K562 (cell line): ENCODE measurements around the gene CALD1. TPM values are rescaled to one million over a fixed set of nuclear protein-coding genes. Genes with fewer than 3 reads are reported as not detected.
A peak's percentile ranks its signal among the peaks of the same experiment; 100 is the strongest.

ENCODE experiments used
- ATAC-seq: fragments of 200-7000 bp; cut with Tn5 transposase; 3 replicates; pipeline ENCODE4 v1.9.1; 2020; ENCODE audit warnings: moderate library complexity
- BruUV-seq: library from RNA; stranded (reverse); fragments of 400-500 nt; replicated peaks from 2 replicates; lab custom pipeline; 2021; lab: Mats Ljungman, UMichigan
- CTCF ChIA-PET: fragments of 300-600 bp; formaldehyde crosslinking; extraction: SDS; loops from one replicate; lab custom pipeline; 2021; ENCODE audit warnings: low intra/inter-chr PET ratio; lab: Yijun Ruan, JAX
- POLR2A ChIA-PET: fragments of 300-600, 350-650 bp; sonication (Branson Sonifier 250); formaldehyde crosslinking; extraction: SDS; loops from one replicate; lab custom pipeline; 2021; ENCODE audit warnings: antibody characterized with exemption, inconsistent platforms; lab: Yijun Ruan, JAX
- DNase-seq, 4 experiments: peaks; one replicate each; pipeline versions ENCODE4 v3.0.0 to v3.0.0-alpha.2; 2011 to 2018; ENCODE audit warnings: low spot score in 3 of 4, mixed read lengths in 3 of 4; ENCODE audit errors: extremely low read depth in 1 of 4
- FAIRE-seq: peaks from 2 replicates; lab custom pipeline; 2011; peaks lifted over from hg19 to GRCh38; lab: Jason Lieb, UNC
- H2AFZ ChIP-seq: 2 replicates; pipeline ENCODE4 v1.6.0; 2011; ENCODE audit warnings: low read depth, low read length, control low read depth, inconsistent platforms
- H3K27ac ChIP-seq: fragments of 200-600 bp; 3 replicates; pipeline ENCODE4 v1.8.0; 2011; ENCODE audit warnings: low read depth, mild to moderate bottlenecking, control low read depth, inconsistent platforms, low read length, moderate library complexity, mixed read lengths; ENCODE audit errors: extremely low read depth
- H3K27me3 ChIP-seq, 2 experiments: fragments of 300-600 bp in 1 of 2; 2 replicates in 1 of 2; 3 replicates in 1 of 2; pipeline versions ENCODE4 v1.6.0 to v1.8.0; 2011; ENCODE audit warnings: inconsistent platforms in 2 of 2, low read length in 2 of 2, mild to moderate bottlenecking in 1 of 2, mixed read lengths in 1 of 2, moderate library complexity in 1 of 2; ENCODE audit not compliant: control insufficient read depth in 2 of 2, insufficient read depth in 2 of 2
- H3K36me3 ChIP-seq: fragments of 300-600 bp; 3 replicates; pipeline ENCODE4 v1.8.0; 2011; ENCODE audit warnings: mild to moderate bottlenecking, low read length, inconsistent platforms; ENCODE audit not compliant: control insufficient read depth, insufficient read depth
- H3K4me1 ChIP-seq, 2 experiments: fragments of 200-600 bp in 1 of 2; replicated peaks in 1 of 2; 2 replicates in 1 of 2; 3 replicates in 1 of 2; pipeline versions ENCODE4 v1.5.1 to v1.8.0; 2011; ENCODE audit warnings: inconsistent platforms in 2 of 2, low read length in 2 of 2, mild to moderate bottlenecking in 1 of 2, mixed read lengths in 1 of 2, moderate library complexity in 1 of 2; ENCODE audit not compliant: control insufficient read depth in 2 of 2, insufficient read depth in 2 of 2
- H3K4me2 ChIP-seq: 2 replicates; pipeline ENCODE4 v1.6.1; 2011; ENCODE audit warnings: low read length, control low read depth, inconsistent platforms, mixed read lengths; ENCODE audit not compliant: insufficient read depth
- H3K4me3 ChIP-seq: fragments of 200-600 bp; sonication (generic), shearing (Covaris generic); 2 replicates; pipeline ENCODE4 v1.5.1; 2016; ENCODE audit warnings: control low read depth, inconsistent platforms
- H3K79me2 ChIP-seq: fragments of 200-600 bp; 3 replicates; pipeline ENCODE4 v1.8.0; 2011; ENCODE audit warnings: low read length, inconsistent platforms; ENCODE audit not compliant: control insufficient read depth, insufficient read depth
- H3K9ac ChIP-seq, 2 experiments: 2 replicates each; pipeline versions ENCODE4 v1.6.0 to v1.6.1; 2011; ENCODE audit warnings: low read depth in 2 of 2, low read length in 2 of 2, control low read depth in 1 of 2, inconsistent platforms in 1 of 2, mild to moderate bottlenecking in 1 of 2, mixed read lengths in 1 of 2; ENCODE audit not compliant: insufficient read depth in 1 of 2
- H3K9me1 ChIP-seq: one replicate; pipeline ENCODE4 v1.6.0; 2011; ENCODE audit warnings: inconsistent platforms, mild to moderate bottlenecking, low read length, moderate library complexity; ENCODE audit not compliant: control insufficient read depth, insufficient read depth
- H3K9me3 ChIP-seq: replicated peaks from 2 replicates; pipeline ENCODE4 v1.5.1; 2011; ENCODE audit warnings: low read depth, low read length, inconsistent platforms; ENCODE audit not compliant: control insufficient read depth, insufficient read depth
- H4K20me1 ChIP-seq: replicated peaks from 2 replicates; pipeline ENCODE4 v1.6.1; 2011; ENCODE audit warnings: low read length, inconsistent platforms, mixed read lengths; ENCODE audit not compliant: control insufficient read depth, insufficient read depth
- HOXB6 ChIP-seq: fragments of 250-450 bp; sonication (Bioruptor Pico); IDR thresholded peaks from 2 replicates; pipeline ENCODE4 v1.5.1; 2022; ENCODE audit warnings: mild to moderate bottlenecking, borderline replicate concordance
- PHB2 ChIP-seq: fragments of 450-650 bp; IDR thresholded peaks from 2 replicates; pipeline ENCODE4 v1.6.1; 2017; ENCODE audit warnings: low read depth
- RBFOX2 ChIP-seq: fragments of 200-400 bp; formaldehyde crosslinking; IDR thresholded peaks from 2 replicates; pipeline ENCODE4 v1.6.1; 2017; ENCODE audit warnings: low read depth, mild to moderate bottlenecking, low read length, moderate library complexity
- SLC30A9 ChIP-seq: fragments of 250-450 bp; sonication (Bioruptor Pico); IDR thresholded peaks from 2 replicates; pipeline ENCODE4 v1.8.0; 2022; ENCODE audit warnings: mild to moderate bottlenecking, moderate library complexity
- TBL1XR1 ChIP-seq, 2 experiments: IDR thresholded peaks; 2 replicates each; pipeline ENCODE4 v1.6.1; 2012; ENCODE audit warnings: improper control_type of control experiment in 2 of 2, low read length in 2 of 2, mild to moderate bottlenecking in 1 of 2
- ZNF212 ChIP-seq: fragments of 450-650 bp; formaldehyde crosslinking; IDR thresholded peaks from 2 replicates; pipeline ENCODE4 v1.4.0; 2020; ENCODE audit warnings: mild to moderate bottlenecking
- ZNF354B ChIP-seq: fragments of 250-450 bp; sonication (Bioruptor Pico); IDR thresholded peaks from 2 replicates; pipeline ENCODE4 v1.4.0; 2020
- ZNF57 ChIP-seq: fragments of 450-650 bp; formaldehyde crosslinking; IDR thresholded peaks from 2 replicates; pipeline ENCODE4 v1.4.0; 2020; ENCODE audit warnings: mild to moderate bottlenecking, moderate library complexity
- ZNF76 ChIP-seq: fragments of 250-450 bp; sonication (Bioruptor Pico); IDR thresholded peaks from 2 replicates; pipeline ENCODE4 v1.4.0; 2020; ENCODE audit warnings: mild to moderate bottlenecking, moderate library complexity, borderline replicate concordance
- in situ Hi-C: fragments of 300-500 bp; cut with MboI; formaldehyde crosslinking; loops from 4 replicates; pipeline ENCODE4 v1.15.0; 2018; ENCODE audit warnings: inconsistent platforms, mixed read lengths
- intact Hi-C: fragments of 100-400 bp; cut with micrococcal nuclease; formaldehyde crosslinking; loops from 2 replicates; pipeline ENCODE4 v1.14.2; 2022
- polyA plus RNA-seq, 8 experiments: library from polyadenylated mRNA; depleted of rRNA in 4 of 8; stranded (reverse) in 5 of 8; unstranded in 3 of 8; fragments of >200 nt; fragmentation: Nextera tagmentation in 2 of 8; fragmentation: Illumina TruSeq in 1 of 8; extraction: Ambion mirVana in 2 of 8; extraction: Trizol in 1 of 8; gene quantifications; 2 replicates each; pipeline versions ENCODE4 v1.2.1 to v1.2.3, GENCODE V29; 2011 to 2014; ENCODE audit warnings: inconsistent platforms in 1 of 8, missing spikeins in 1 of 8
- total RNA-seq, 7 experiments: library from RNA; depleted of rRNA in 6 of 7; stranded (reverse); fragments of >200 nt in 6 of 7; fragmentation: Illumina TruSeq in 2 of 7; extraction: Trizol in 2 of 7; gene quantifications; 2 replicates each; pipeline versions ENCODE4 v1.2.1 to v1.2.3, GENCODE V29; 2011 to 2021; ENCODE audit warnings: low replicate concordance in 1 of 7
- TF ChIP-seq, protein P1 (sequence below), 3 experiments: IDR thresholded peaks in 2 of 3; conservative IDR thresholded peaks in 1 of 3; 2 replicates each; pipeline ENCODE4 v1.5.1; 2011 to 2012; ENCODE audit warnings: low read length in 3 of 3, mild to moderate bottlenecking in 3 of 3, control low read depth in 2 of 3, improper control_type of control experiment in 1 of 3, inconsistent platforms in 1 of 3, low read depth in 1 of 3, mixed read lengths in 1 of 3, moderate library complexity in 1 of 3; ENCODE audit not compliant: insufficient read depth in 2 of 3
- TF ChIP-seq, protein P2 (sequence below): fragments of 450-650 bp; conservative IDR thresholded peaks from 2 replicates; pipeline ENCODE4 v1.6.1; 2016; ENCODE audit warnings: missing genetic modification characterization, low read depth, mild to moderate bottlenecking, control low read depth, missing compliant biosample characterization
- TF ChIP-seq, protein P3 (sequence below): sonication (generic); formaldehyde crosslinking; IDR thresholded peaks from 2 replicates; pipeline ENCODE4 v1.8.1; 2023; ENCODE audit warnings: mild to moderate bottlenecking, missing genetic modification reagents
- TF ChIP-seq, protein P4 (sequence below): sonication (generic); formaldehyde crosslinking; IDR thresholded peaks from 2 replicates; pipeline ENCODE4 v1.8.0; 2022; ENCODE audit warnings: mild to moderate bottlenecking, low read depth, missing genetic modification reagents

CALD1 gene
- total and polyA plus RNA-seq, 9 of the 15 experiments (the other 6 are each of a cell fraction or from before 2014, with no cell fraction given), result 0.40 TPM; not detected in 8

DNA sequence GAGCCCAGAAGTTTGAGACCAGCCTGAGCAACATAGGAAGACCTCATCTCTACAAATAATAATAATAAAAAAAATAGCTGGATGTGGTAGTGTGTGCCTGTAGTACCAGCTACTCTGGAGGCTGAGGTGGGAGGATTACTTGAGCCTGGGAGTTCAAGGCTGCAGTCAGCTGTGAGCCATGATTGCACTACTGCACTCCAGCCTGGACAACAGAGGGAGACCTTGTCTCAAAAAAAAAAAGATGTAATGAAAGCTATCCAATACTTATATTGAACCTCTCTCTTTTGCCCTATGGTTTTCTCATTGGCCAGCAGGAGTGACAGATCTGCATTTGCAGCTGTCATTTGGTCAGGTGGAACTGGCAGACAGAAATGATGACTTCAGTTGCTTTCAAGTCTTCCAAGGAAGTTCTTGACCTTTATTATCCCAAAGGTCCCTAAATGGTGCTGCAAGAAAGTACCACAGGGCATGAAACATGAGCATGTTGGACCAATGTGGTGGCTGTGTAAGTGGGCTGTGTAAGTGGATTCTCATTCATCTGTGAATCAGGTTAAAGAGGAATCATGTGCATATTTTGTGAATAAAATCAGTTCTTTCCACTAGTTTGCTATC is 99.4 kb downstream of the CALD1 start:
- BruUV-seq, result no TSS peak
- no peak for DNase-seq
- ATAC-seq, result peak; percentile 49; the same call in 2 of the 3 replicates
- H3K4me1 ChIP-seq, result no peaks in the 10 kb centered on the region
- intact Hi-C loops (loop anchor here (5.0 to 10.0 kb wide), 2 partner anchors 63 to 296 kb away; partner anchors contain the start of gene CYREN), in situ Hi-C loops (no loop called here)
- H3K9me3 ChIP-seq, result no peaks in the 10 kb centered on the region
- H3K27ac ChIP-seq, result no peak overlapping the region
- no peak overlapping the region for H3K4me2 ChIP-seq
- no peaks in the 10 kb centered on the region for H3K79me2 ChIP-seq
- ChIA-PET CTCF (interaction anchor here (0.7 kb wide), 1 partner anchor 359 kb away, joined by 11 read pairs; no protein-coding TSS in a partner anchor), POLR2A (interaction anchor here (0.9 kb wide), 1 partner anchor 23 kb away, joined by 3 read pairs; no protein-coding TSS in a partner anchor)
- peaks cover 8 to 16% of the 10 kb centered on the region in 2 experiments; a peak in 4 of 5 replicates for H3K27me3 ChIP-seq
- H3K9me1 ChIP-seq, result no peaks in the 10 kb centered on the region
- H3K4me3 ChIP-seq, result no peak overlapping the region
- no peak overlapping the region for H3K9ac ChIP-seq
- H3K36me3 ChIP-seq, result no peaks in the 10 kb centered on the region
- H2AFZ ChIP-seq, result no peak overlapping the region
- H4K20me1 ChIP-seq, result no peaks in the 10 kb centered on the region
- no peak for FAIRE-seq
- TF ChIP-seq PHB2, result no peak
- TF ChIP-seq RBFOX2, result no peak
- TF ChIP-seq, protein P1, sequence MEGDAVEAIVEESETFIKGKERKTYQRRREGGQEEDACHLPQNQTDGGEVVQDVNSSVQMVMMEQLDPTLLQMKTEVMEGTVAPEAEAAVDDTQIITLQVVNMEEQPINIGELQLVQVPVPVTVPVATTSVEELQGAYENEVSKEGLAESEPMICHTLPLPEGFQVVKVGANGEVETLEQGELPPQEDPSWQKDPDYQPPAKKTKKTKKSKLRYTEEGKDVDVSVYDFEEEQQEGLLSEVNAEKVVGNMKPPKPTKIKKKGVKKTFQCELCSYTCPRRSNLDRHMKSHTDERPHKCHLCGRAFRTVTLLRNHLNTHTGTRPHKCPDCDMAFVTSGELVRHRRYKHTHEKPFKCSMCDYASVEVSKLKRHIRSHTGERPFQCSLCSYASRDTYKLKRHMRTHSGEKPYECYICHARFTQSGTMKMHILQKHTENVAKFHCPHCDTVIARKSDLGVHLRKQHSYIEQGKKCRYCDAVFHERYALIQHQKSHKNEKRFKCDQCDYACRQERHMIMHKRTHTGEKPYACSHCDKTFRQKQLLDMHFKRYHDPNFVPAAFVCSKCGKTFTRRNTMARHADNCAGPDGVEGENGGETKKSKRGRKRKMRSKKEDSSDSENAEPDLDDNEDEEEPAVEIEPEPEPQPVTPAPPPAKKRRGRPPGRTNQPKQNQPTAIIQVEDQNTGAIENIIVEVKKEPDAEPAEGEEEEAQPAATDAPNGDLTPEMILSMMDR (IDR thresholded peaks at IDR 0.05 in 2 of 3, conservative IDR thresholded peaks at IDR 0.05 in 1 of 3; ENCODE audit: insufficient read depth in 2 of 3, low read depth in 1 of 3, low read length in 3 of 3), result peak in 1 of 3 experiments; percentile 42; a peak in 2 of 6 replicates
- no peak for TF ChIP-seq ZNF57 (CRISPR knock-in tag)
- TF ChIP-seq ZNF354B (CRISPR knock-in tag), result no peak
- TF ChIP-seq HOXB6 (CRISPR knock-in tag), result no peak
- TF ChIP-seq ZNF76 (CRISPR knock-in tag), result no peak
- no peak for TF ChIP-seq TBL1XR1 (IDR thresholded peaks at IDR 0.05; ENCODE audit: low read length in 2 of 2)
- TF ChIP-seq, protein P2, sequence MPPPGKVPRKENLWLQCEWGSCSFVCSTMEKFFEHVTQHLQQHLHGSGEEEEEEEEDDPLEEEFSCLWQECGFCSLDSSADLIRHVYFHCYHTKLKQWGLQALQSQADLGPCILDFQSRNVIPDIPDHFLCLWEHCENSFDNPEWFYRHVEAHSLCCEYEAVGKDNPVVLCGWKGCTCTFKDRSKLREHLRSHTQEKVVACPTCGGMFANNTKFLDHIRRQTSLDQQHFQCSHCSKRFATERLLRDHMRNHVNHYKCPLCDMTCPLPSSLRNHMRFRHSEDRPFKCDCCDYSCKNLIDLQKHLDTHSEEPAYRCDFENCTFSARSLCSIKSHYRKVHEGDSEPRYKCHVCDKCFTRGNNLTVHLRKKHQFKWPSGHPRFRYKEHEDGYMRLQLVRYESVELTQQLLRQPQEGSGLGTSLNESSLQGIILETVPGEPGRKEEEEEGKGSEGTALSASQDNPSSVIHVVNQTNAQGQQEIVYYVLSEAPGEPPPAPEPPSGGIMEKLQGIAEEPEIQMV (tag), result no peak
- TF ChIP-seq, protein P3, sequence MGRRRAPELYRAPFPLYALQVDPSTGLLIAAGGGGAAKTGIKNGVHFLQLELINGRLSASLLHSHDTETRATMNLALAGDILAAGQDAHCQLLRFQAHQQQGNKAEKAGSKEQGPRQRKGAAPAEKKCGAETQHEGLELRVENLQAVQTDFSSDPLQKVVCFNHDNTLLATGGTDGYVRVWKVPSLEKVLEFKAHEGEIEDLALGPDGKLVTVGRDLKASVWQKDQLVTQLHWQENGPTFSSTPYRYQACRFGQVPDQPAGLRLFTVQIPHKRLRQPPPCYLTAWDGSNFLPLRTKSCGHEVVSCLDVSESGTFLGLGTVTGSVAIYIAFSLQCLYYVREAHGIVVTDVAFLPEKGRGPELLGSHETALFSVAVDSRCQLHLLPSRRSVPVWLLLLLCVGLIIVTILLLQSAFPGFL, result no peak
- TF ChIP-seq SLC30A9, result no peak
- TF ChIP-seq, protein P4, sequence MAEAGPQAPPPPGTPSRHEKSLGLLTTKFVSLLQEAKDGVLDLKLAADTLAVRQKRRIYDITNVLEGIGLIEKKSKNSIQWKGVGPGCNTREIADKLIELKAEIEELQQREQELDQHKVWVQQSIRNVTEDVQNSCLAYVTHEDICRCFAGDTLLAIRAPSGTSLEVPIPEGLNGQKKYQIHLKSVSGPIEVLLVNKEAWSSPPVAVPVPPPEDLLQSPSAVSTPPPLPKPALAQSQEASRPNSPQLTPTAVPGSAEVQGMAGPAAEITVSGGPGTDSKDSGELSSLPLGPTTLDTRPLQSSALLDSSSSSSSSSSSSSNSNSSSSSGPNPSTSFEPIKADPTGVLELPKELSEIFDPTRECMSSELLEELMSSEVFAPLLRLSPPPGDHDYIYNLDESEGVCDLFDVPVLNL (CRISPR knock-in tag), result no peak
- TF ChIP-seq ZNF212 (CRISPR knock-in tag), result no peak
